GM13977 (cell line): ENCODE results near the gene CEL.
"Not testable (repeated sequence)": the region's sequence is repeated elsewhere in the genome, so short reads cannot be mapped to it uniquely, and the experiment has no call there.

ENCODE experiments used
- DNase-seq: peaks from one replicate; pipeline ENCODE4 v3.0.0; 2012; ENCODE audit warnings: low spot score
- in situ Hi-C: fragments of 300-500 bp; cut with MboI; formaldehyde crosslinking; loops from one replicate; pipeline ENCODE4 v1.12.0; 2022; ENCODE audit warnings: low sequenced_read_pairs, low pct_unique_long_range_greater_than_20kb, mixed read lengths, inconsistent platforms; ENCODE audit not compliant: unreplicated experiment
- TF ChIP-seq, protein P1 (sequence below): IDR thresholded peaks from 2 replicates; pipeline ENCODE4 v1.5.1; 2012; ENCODE audit warnings: mild to moderate bottlenecking, control low read depth; ENCODE audit not compliant: insufficient read depth; ENCODE audit errors: extremely low read depth, missing control alignments

CEL gene

GRCh38 chr9:133061764-133062145 is at the start of gene CEL:
Gene CEL, plus strand, starts transcription at chr9:133061981. Its CDS starts 22 bp downstream, at chr9:133062003.
- in situ Hi-C loops, DNase-seq: not testable (repeated sequence)

- in situ Hi-C loops: no loop called here
- no peak for DNase-seq
- TF ChIP-seq, protein P1, sequence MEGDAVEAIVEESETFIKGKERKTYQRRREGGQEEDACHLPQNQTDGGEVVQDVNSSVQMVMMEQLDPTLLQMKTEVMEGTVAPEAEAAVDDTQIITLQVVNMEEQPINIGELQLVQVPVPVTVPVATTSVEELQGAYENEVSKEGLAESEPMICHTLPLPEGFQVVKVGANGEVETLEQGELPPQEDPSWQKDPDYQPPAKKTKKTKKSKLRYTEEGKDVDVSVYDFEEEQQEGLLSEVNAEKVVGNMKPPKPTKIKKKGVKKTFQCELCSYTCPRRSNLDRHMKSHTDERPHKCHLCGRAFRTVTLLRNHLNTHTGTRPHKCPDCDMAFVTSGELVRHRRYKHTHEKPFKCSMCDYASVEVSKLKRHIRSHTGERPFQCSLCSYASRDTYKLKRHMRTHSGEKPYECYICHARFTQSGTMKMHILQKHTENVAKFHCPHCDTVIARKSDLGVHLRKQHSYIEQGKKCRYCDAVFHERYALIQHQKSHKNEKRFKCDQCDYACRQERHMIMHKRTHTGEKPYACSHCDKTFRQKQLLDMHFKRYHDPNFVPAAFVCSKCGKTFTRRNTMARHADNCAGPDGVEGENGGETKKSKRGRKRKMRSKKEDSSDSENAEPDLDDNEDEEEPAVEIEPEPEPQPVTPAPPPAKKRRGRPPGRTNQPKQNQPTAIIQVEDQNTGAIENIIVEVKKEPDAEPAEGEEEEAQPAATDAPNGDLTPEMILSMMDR: no peak
Measured at GRCh38 chr9:133014696-133015095, 47.1 kb upstream of the CEL start.

- DNase-seq: no peak
- TF ChIP-seq, protein P1: no peak
- in situ Hi-C loops: no loop called here
Measured at GRCh38 chr9:133023117-133023890, 38.5 kb upstream of the CEL start.

GRCh38 chr9:133026426-133026825 is 35.4 kb upstream of the CEL start:
- in situ Hi-C loops: no loop called here
- TF ChIP-seq, protein P1: no peak
- DNase-seq: no peak

- no peak for DNase-seq
- TF ChIP-seq, protein P1: no peak
- in situ Hi-C loops: no loop called here
Measured at GRCh38 chr9:133027134-133027533, 34.6 kb upstream of the CEL start.

GRCh38 chr9:133028221-133028620 is 33.6 kb upstream of the CEL start:
- no peak for DNase-seq
- TF ChIP-seq, protein P1: no peak
- in situ Hi-C loops: no loop called here

- in situ Hi-C loops: no loop called here
- DNase-seq: no peak
- TF ChIP-seq, protein P1: no peak
Measured at GRCh38 chr9:133029994-133030316, 31.8 kb upstream of the CEL start.
